ENCODE data around the gene DENND2C.

DNA sequence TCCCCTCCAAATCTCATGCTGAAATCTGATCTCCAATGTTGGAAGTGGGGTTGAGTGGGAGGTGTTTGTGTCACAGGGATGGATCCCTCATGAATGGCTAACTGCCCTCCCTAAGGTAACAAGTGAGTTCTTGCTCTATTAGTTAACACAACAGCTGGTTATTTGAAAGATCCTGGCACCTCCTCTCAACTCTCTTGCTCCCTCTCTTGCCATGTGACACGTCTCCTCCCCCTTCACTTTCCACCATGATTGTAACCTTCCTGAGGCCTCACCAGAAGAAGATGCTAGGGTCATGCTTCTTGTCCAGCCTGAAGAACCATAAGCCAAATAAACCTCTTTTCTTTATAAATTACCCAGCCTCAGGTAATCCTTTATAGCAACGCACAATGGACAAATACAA, 28.5 kb downstream of the DENND2C start:
- TF ChIP-seq CTCF (IDR thresholded peaks at IDR 0.05): no peak
- TF ChIP-seq POLR2A (IDR thresholded peaks at IDR 0.05): no peak

Data from testis (tissue), 2 donors.